ENCODE results near the gene VSTM2B. TPM values are rescaled to one million over a fixed set of nuclear protein-coding genes. Genes with fewer than 3 reads are reported as not detected.

Gene VSTM2B
- total RNA-seq, 1 experiment from 2014 or later: 0.31 TPM

- peaks cover 14 to 17% of the 10 kb centered on the region in 2 experiments; a peak in 3 of 4 replicates for H3K4me1 Mint-ChIP-seq
- no peak overlapping the region for H3K18ac ChIP-seq (ENCODE audit: insufficient read length, low read depth, low read length)
- no peak overlapping the region for H3K27ac ChIP-seq (ENCODE audit: insufficient read length, low read depth, low read length)
- H3K79me2 ChIP-seq (ENCODE audit: insufficient read depth, low read length): no peaks in the 10 kb centered on the region
- no peaks in the 10 kb centered on the region for H3K9me3 ChIP-seq (ENCODE audit: control insufficient read depth, low read depth, low read length)
- peaks cover 41% of the 10 kb centered on the region for H3K27me3 Mint-ChIP-seq (ENCODE audit: low read depth)
- no peak overlapping the region for H2BK20ac ChIP-seq (ENCODE audit: low read depth, low read length, poor library complexity, severe bottlenecking)
- H3K36me3 Mint-ChIP-seq (ENCODE audit: insufficient read depth in 1 of 3, low read depth in 3 of 3): no peaks in the 10 kb centered on the region
- H4K20me1 ChIP-seq (ENCODE audit: control insufficient read depth, insufficient read depth, insufficient read length): peaks cover 2% of the 10 kb centered on the region
- H2BK120ac ChIP-seq (ENCODE audit: low read depth, low read length, poor library complexity, severe bottlenecking): no peak overlapping the region
- H2BK15ac ChIP-seq (ENCODE audit: low read depth, low read length): no peak overlapping the region
- no peak overlapping the region for H3K4ac ChIP-seq (ENCODE audit: low read depth, low read length)
- no peaks in the 10 kb centered on the region for H3K4me1 ChIP-seq (ENCODE audit: insufficient read depth, low read length)
- no peak overlapping the region for H2BK5ac ChIP-seq (ENCODE audit: insufficient read length, low read length)
- H3K27ac Mint-ChIP-seq: no peak overlapping the region
- no peaks in the 10 kb centered on the region; the same call in 1 of the 2 replicates for H3K27me3 ChIP-seq (ENCODE audit: insufficient read depth, low read length)
- no peak overlapping the region for H3K9ac ChIP-seq (ENCODE audit: extremely low read depth, insufficient read length, low read length)
- TF ChIP-seq CTCF (conservative IDR thresholded peaks at IDR 0.05): no peak
- no peak overlapping the region for H3T11ph ChIP-seq (ENCODE audit: low read length)
- H4K8ac ChIP-seq (replicated peaks; ENCODE audit: insufficient read length, low read depth, low read length): no peak overlapping the region
- no peak overlapping the region for H2AFZ ChIP-seq (ENCODE audit: low read length)
- no peak overlapping the region for H3K14ac ChIP-seq (ENCODE audit: insufficient read depth, low read length)
- no CpG with 5 or more reads among the region's 6 CpGs for WGBS (ENCODE audit: extremely low coverage, insufficient read length, low lambda C conversion rate)
- H4K5ac ChIP-seq (ENCODE audit: insufficient read length, low read depth, low read length): no peak overlapping the region
- no peaks in the 10 kb centered on the region for H3K23me2 ChIP-seq (ENCODE audit: insufficient read length, low read depth, low read length, poor library complexity, severe bottlenecking)
- no peak overlapping the region for H2AK5ac ChIP-seq (ENCODE audit: insufficient read length, low read length)
- H3K4me3 Mint-ChIP-seq: no peak overlapping the region
- no peak overlapping the region for H3K23ac ChIP-seq (ENCODE audit: insufficient read length, low read depth, low read length)
- H3K4me2 ChIP-seq (ENCODE audit: insufficient read depth, insufficient read length, low read length): no peak overlapping the region
- DNase-seq: peak; percentile 42
- H4K91ac ChIP-seq (ENCODE audit: insufficient read length, low read depth, low read length): no peak overlapping the region
- no peaks in the 10 kb centered on the region; a peak in 1 of 5 replicates for H3K9me3 Mint-ChIP-seq
- no peaks in the 10 kb centered on the region for H3K79me1 ChIP-seq (ENCODE audit: insufficient read depth, low read depth, low read length, poor library complexity, severe bottlenecking)
- H3K56ac ChIP-seq (ENCODE audit: insufficient read length, low read depth, low read length): no peak overlapping the region
- no peak overlapping the region for H2BK12ac ChIP-seq (ENCODE audit: insufficient read length, low read depth, low read length)
These were observed 13.9 kb downstream of the VSTM2B start for GRCh38 chr19:29539670-29540069.
